K562 (cell line): ENCODE measurements around the gene IRS2. TPM values are rescaled to one million over a fixed set of nuclear protein-coding genes. Genes with fewer than 3 reads are reported as not detected.

Experiments
- ATAC-seq: fragments of 200-7000 bp; cut with Tn5 transposase; 3 replicates; pipeline ENCODE4 v1.9.1; 2020; ENCODE audit warnings: moderate library complexity
- BruUV-seq: library from RNA; stranded (reverse); fragments of 400-500 nt; replicated peaks from 2 replicates; lab custom pipeline; 2021; lab: Mats Ljungman, UMichigan
- CTCF ChIA-PET: fragments of 300-600 bp; formaldehyde crosslinking; extraction: SDS; loops from one replicate; lab custom pipeline; 2021; ENCODE audit warnings: low intra/inter-chr PET ratio; lab: Yijun Ruan, JAX
- POLR2A ChIA-PET: fragments of 300-600, 350-650 bp; sonication (Branson Sonifier 250); formaldehyde crosslinking; extraction: SDS; loops from one replicate; lab custom pipeline; 2021; ENCODE audit warnings: antibody characterized with exemption, inconsistent platforms; lab: Yijun Ruan, JAX
- DNase-seq, 4 experiments: peaks; one replicate each; pipeline versions ENCODE4 v3.0.0 to v3.0.0-alpha.2; 2011 to 2018; ENCODE audit warnings: low spot score in 3 of 4, mixed read lengths in 3 of 4; ENCODE audit errors: extremely low read depth in 1 of 4
- FAIRE-seq: peaks from 2 replicates; lab custom pipeline; 2011; peaks lifted over from hg19 to GRCh38; lab: Jason Lieb, UNC
- H2AFZ ChIP-seq: 2 replicates; pipeline ENCODE4 v1.6.0; 2011; ENCODE audit warnings: low read depth, low read length, control low read depth, inconsistent platforms
- H3K27ac ChIP-seq: fragments of 200-600 bp; 3 replicates; pipeline ENCODE4 v1.8.0; 2011; ENCODE audit warnings: low read depth, mild to moderate bottlenecking, control low read depth, inconsistent platforms, low read length, moderate library complexity, mixed read lengths; ENCODE audit errors: extremely low read depth
- H3K27me3 ChIP-seq, 2 experiments: fragments of 300-600 bp in 1 of 2; 2 replicates in 1 of 2; 3 replicates in 1 of 2; pipeline versions ENCODE4 v1.6.0 to v1.8.0; 2011; ENCODE audit warnings: inconsistent platforms in 2 of 2, low read length in 2 of 2, mild to moderate bottlenecking in 1 of 2, mixed read lengths in 1 of 2, moderate library complexity in 1 of 2; ENCODE audit not compliant: control insufficient read depth in 2 of 2, insufficient read depth in 2 of 2
- H3K36me3 ChIP-seq: fragments of 300-600 bp; 3 replicates; pipeline ENCODE4 v1.8.0; 2011; ENCODE audit warnings: mild to moderate bottlenecking, low read length, inconsistent platforms; ENCODE audit not compliant: control insufficient read depth, insufficient read depth
- H3K4me1 ChIP-seq, 2 experiments: fragments of 200-600 bp in 1 of 2; replicated peaks in 1 of 2; 2 replicates in 1 of 2; 3 replicates in 1 of 2; pipeline versions ENCODE4 v1.5.1 to v1.8.0; 2011; ENCODE audit warnings: inconsistent platforms in 2 of 2, low read length in 2 of 2, mild to moderate bottlenecking in 1 of 2, mixed read lengths in 1 of 2, moderate library complexity in 1 of 2; ENCODE audit not compliant: control insufficient read depth in 2 of 2, insufficient read depth in 2 of 2
- H3K4me2 ChIP-seq: 2 replicates; pipeline ENCODE4 v1.6.1; 2011; ENCODE audit warnings: low read length, control low read depth, inconsistent platforms, mixed read lengths; ENCODE audit not compliant: insufficient read depth
- H3K4me3 ChIP-seq: fragments of 200-600 bp; sonication (generic), shearing (Covaris generic); 2 replicates; pipeline ENCODE4 v1.5.1; 2016; ENCODE audit warnings: control low read depth, inconsistent platforms
- H3K79me2 ChIP-seq: fragments of 200-600 bp; 3 replicates; pipeline ENCODE4 v1.8.0; 2011; ENCODE audit warnings: low read length, inconsistent platforms; ENCODE audit not compliant: control insufficient read depth, insufficient read depth
- H3K9ac ChIP-seq, 2 experiments: 2 replicates each; pipeline versions ENCODE4 v1.6.0 to v1.6.1; 2011; ENCODE audit warnings: low read depth in 2 of 2, low read length in 2 of 2, control low read depth in 1 of 2, inconsistent platforms in 1 of 2, mild to moderate bottlenecking in 1 of 2, mixed read lengths in 1 of 2; ENCODE audit not compliant: insufficient read depth in 1 of 2
- H3K9me1 ChIP-seq: one replicate; pipeline ENCODE4 v1.6.0; 2011; ENCODE audit warnings: inconsistent platforms, mild to moderate bottlenecking, low read length, moderate library complexity; ENCODE audit not compliant: control insufficient read depth, insufficient read depth
- H3K9me3 ChIP-seq: replicated peaks from 2 replicates; pipeline ENCODE4 v1.5.1; 2011; ENCODE audit warnings: low read depth, low read length, inconsistent platforms; ENCODE audit not compliant: control insufficient read depth, insufficient read depth
- H4K20me1 ChIP-seq: replicated peaks from 2 replicates; pipeline ENCODE4 v1.6.1; 2011; ENCODE audit warnings: low read length, inconsistent platforms, mixed read lengths; ENCODE audit not compliant: control insufficient read depth, insufficient read depth
- SP2 ChIP-seq: IDR thresholded peaks from 2 replicates; pipeline ENCODE4 v1.6.1; 2011; ENCODE audit warnings: mild to moderate bottlenecking, low read depth, low read length, moderate library complexity; ENCODE audit not compliant: poor library complexity, severe bottlenecking; ENCODE audit errors: extremely low read depth
- THRAP3 ChIP-seq: fragments of 450-650 bp; IDR thresholded peaks from 2 replicates; pipeline ENCODE4 v1.6.1; 2016; ENCODE audit warnings: mild to moderate bottlenecking, inconsistent platforms, borderline replicate concordance
- TOE1 ChIP-seq, 2 experiments: fragments of 450-650 bp in 1 of 2; sonication (generic) in 1 of 2; formaldehyde crosslinking in 1 of 2; IDR thresholded peaks; 2 replicates each; pipeline versions ENCODE4 v1.7.1 to v1.8.0; 2016 to 2022; ENCODE audit warnings: borderline replicate concordance in 2 of 2, mild to moderate bottlenecking in 2 of 2, antibody characterized with exemption in 1 of 2, inconsistent platforms in 1 of 2, low read depth in 1 of 2, missing genetic modification reagents in 1 of 2, moderate library complexity in 1 of 2
- WGBS: fragments of 100-300 bp; shearing (Covaris generic); methylation state at CpG from one replicate; pipeline ENCODE4 v1.1.6; 2016; ENCODE audit warnings: low coverage, mixed read lengths; ENCODE audit not compliant: insufficient coverage; ENCODE audit errors: missing lambda C conversion rate; 5-methylcytosine and 5-hydroxymethylcytosine counted together
- in situ Hi-C: fragments of 300-500 bp; cut with MboI; formaldehyde crosslinking; loops from 4 replicates; pipeline ENCODE4 v1.15.0; 2018; ENCODE audit warnings: inconsistent platforms, mixed read lengths
- intact Hi-C: fragments of 100-400 bp; cut with micrococcal nuclease; formaldehyde crosslinking; loops from 2 replicates; pipeline ENCODE4 v1.14.2; 2022
- polyA plus RNA-seq, 8 experiments: library from polyadenylated mRNA; depleted of rRNA in 4 of 8; stranded (reverse) in 5 of 8; unstranded in 3 of 8; fragments of >200 nt; fragmentation: Nextera tagmentation in 2 of 8; fragmentation: Illumina TruSeq in 1 of 8; extraction: Ambion mirVana in 2 of 8; extraction: Trizol in 1 of 8; gene quantifications; 2 replicates each; pipeline versions ENCODE4 v1.2.1 to v1.2.3, GENCODE V29; 2011 to 2014; ENCODE audit warnings: inconsistent platforms in 1 of 8, missing spikeins in 1 of 8
- total RNA-seq, 7 experiments: library from RNA; depleted of rRNA in 6 of 7; stranded (reverse); fragments of >200 nt in 6 of 7; fragmentation: Illumina TruSeq in 2 of 7; extraction: Trizol in 2 of 7; gene quantifications; 2 replicates each; pipeline versions ENCODE4 v1.2.1 to v1.2.3, GENCODE V29; 2011 to 2021; ENCODE audit warnings: low replicate concordance in 1 of 7
- TF ChIP-seq, protein P1 (sequence below): fragments of 450-650 bp; formaldehyde crosslinking; IDR thresholded peaks from 2 replicates; pipeline ENCODE4 v1.4.0; 2020; ENCODE audit warnings: mild to moderate bottlenecking

IRS2 gene
- total and polyA plus RNA-seq, 9 of the 15 experiments (the other 6 are each of a cell fraction or from before 2014, with no cell fraction given): 0.36 to 4.6 (median 0.63) TPM

DNA sequence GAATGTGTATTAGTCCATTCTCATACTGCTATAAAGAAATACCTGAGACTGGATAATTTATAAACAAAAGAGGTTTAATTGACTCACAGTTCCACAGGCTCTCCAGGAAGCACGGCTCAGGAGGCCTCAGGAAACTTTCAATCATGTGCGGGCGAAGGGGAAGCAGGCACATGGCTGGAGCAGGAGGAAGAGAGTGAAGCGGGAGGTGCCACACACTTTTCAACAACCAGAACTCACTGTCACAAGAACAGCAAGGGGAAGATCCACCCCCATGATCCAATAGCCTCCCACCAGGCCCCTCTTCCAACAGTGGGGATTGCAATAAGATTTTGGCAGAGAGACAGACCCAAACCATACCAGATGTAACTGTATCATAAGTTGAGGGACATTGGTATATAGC, 72.7 kb downstream of the IRS2 start:
- Histone ChIP-seq H3K4me2 (no peak overlapping the region), H3K4me3 (no peak overlapping the region), H3K9me3 (no peaks in the 10 kb centered on the region), H3K79me2 (no peaks in the 10 kb centered on the region), H3K9me1 (no peaks in the 10 kb centered on the region), H3K4me1 (peaks cover 0 to 4% of the 10 kb centered on the region in 2 experiments; a peak in 2 of 5 replicates), H3K9ac (no peak overlapping the region), H2AFZ (no peak overlapping the region), H3K36me3 (no peaks in the 10 kb centered on the region), H3K27ac (no peak overlapping the region), H3K27me3 (no peaks in the 10 kb centered on the region), H4K20me1 (no peaks in the 10 kb centered on the region)
- intact Hi-C loops: no loop called here
- DNase-seq (no peak), ATAC-seq (no peak), FAIRE-seq (no peak)
- in situ Hi-C loops: no loop called here
- BruUV-seq: no TSS peak
- TF ChIP-seq THRAP3 (no peak), SP2 (no peak), TOE1 (IDR thresholded peaks at IDR 0.05; ENCODE audit: borderline replicate concordance) (no peak), TOE1 (CRISPR knock-in tag; IDR thresholded peaks at IDR 0.05; ENCODE audit: borderline replicate concordance, low read depth) (no peak)
- TF ChIP-seq, protein P1, sequence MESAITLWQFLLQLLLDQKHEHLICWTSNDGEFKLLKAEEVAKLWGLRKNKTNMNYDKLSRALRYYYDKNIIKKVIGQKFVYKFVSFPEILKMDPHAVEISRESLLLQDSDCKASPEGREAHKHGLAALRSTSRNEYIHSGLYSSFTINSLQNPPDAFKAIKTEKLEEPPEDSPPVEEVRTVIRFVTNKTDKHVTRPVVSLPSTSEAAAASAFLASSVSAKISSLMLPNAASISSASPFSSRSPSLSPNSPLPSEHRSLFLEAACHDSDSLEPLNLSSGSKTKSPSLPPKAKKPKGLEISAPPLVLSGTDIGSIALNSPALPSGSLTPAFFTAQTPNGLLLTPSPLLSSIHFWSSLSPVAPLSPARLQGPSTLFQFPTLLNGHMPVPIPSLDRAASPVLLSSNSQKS: no peak
- 88% methylated on average over 3 of the region's 4 CpGs for WGBS
- ChIA-PET CTCF (no interaction called here), POLR2A (no interaction called here)
